C4-2B (cell line): ENCODE results near the gene RGS19.

Experiments used
- H3K27ac ChIP-seq: fragments of 450-650 bp; 2 replicates; pipeline ENCODE4 v1.5.1; 2017
- ZFX ChIP-seq: fragments of 450-650 bp; IDR thresholded peaks from 2 replicates; pipeline ENCODE4 v1.6.1; 2017
- TF ChIP-seq, protein P1 (sequence below): fragments of 450-650 bp; conservative IDR thresholded peaks from 2 replicates; pipeline ENCODE4 v1.5.1; 2017; ENCODE audit warnings: mild to moderate bottlenecking

Gene RGS19

DNA sequence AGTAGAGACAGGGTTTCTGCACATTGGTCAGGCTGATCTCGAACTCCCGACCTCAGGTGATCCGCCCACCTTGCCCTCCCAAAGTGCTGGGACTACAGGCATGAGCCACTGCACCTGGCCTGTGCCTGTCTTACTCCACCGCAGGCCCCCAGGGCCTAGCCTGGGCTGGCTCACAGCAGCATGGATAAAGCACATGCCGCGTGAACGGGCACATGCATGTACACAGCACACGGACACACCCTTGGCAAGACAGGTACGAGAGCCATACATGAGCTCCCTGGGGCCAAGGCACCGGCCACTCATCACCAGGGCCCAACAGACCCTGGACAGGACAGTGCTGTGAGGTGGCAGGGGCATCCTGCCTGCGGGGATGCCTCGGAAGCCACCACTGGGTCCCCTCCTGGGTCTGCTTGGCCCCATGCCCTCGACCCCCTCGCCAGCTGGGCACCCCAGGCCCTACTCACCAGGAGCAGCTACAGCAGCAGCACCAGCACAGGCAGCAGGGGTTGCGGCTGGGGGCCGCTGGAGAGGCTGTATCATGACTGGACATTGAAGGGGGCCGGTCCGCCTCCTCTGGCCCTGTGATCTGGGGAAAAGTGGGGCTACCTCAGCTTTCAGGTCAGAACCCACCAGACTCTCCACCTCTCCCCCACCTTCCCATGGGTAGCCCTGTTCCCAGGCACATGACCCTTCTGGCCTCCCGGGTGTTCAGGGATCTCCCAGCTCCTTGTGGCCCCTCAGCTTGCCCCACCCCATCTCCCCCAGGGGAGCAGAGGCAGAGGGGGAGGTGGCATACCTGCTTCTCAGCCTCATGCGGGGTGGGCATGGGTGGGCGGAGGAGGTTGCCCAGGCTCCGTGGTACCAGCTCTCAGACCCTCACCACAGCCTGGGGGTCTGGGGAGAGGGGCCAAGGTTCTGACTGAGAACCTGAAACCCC is 3.0 kb downstream of the RGS19 start:
- TF ChIP-seq, protein P1, sequence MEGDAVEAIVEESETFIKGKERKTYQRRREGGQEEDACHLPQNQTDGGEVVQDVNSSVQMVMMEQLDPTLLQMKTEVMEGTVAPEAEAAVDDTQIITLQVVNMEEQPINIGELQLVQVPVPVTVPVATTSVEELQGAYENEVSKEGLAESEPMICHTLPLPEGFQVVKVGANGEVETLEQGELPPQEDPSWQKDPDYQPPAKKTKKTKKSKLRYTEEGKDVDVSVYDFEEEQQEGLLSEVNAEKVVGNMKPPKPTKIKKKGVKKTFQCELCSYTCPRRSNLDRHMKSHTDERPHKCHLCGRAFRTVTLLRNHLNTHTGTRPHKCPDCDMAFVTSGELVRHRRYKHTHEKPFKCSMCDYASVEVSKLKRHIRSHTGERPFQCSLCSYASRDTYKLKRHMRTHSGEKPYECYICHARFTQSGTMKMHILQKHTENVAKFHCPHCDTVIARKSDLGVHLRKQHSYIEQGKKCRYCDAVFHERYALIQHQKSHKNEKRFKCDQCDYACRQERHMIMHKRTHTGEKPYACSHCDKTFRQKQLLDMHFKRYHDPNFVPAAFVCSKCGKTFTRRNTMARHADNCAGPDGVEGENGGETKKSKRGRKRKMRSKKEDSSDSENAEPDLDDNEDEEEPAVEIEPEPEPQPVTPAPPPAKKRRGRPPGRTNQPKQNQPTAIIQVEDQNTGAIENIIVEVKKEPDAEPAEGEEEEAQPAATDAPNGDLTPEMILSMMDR: no peak
- TF ChIP-seq ZFX: no peak
- H3K27ac ChIP-seq: no peak overlapping the region

GRCh38 chr20:64075556-64075955 is 3.8 kb downstream of the RGS19 start:
- H3K27ac ChIP-seq: no peak overlapping the region
- TF ChIP-seq, protein P1: no peak
- TF ChIP-seq ZFX: no peak

DNA sequence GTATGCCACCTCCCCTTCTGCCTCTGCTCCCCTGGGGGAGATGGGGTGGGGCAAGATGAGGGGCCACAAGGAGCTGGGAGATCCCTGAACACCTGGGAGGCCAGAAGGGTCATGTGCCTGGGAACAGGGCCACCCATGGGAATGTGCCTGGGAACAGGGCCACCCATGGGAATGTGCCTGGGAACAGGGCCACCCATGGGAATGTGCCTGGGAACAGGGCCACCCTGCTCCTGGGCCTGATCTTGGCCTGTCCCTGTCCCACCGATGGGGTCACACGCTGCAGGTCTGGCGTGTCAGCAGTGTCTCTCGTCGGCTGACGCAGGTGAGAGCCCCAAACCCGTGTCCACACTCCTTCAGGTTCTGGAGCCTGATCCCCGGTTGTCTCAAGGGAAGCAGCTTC is 4.4 kb downstream of the RGS19 start:
- no peak overlapping the region for H3K27ac ChIP-seq
- TF ChIP-seq, protein P1: no peak
- TF ChIP-seq ZFX: no peak

- TF ChIP-seq, protein P1: no peak
- no peak for TF ChIP-seq ZFX
These were observed 5.0 kb downstream of the RGS19 start for GRCh38 chr20:64074184-64074789.

DNA sequence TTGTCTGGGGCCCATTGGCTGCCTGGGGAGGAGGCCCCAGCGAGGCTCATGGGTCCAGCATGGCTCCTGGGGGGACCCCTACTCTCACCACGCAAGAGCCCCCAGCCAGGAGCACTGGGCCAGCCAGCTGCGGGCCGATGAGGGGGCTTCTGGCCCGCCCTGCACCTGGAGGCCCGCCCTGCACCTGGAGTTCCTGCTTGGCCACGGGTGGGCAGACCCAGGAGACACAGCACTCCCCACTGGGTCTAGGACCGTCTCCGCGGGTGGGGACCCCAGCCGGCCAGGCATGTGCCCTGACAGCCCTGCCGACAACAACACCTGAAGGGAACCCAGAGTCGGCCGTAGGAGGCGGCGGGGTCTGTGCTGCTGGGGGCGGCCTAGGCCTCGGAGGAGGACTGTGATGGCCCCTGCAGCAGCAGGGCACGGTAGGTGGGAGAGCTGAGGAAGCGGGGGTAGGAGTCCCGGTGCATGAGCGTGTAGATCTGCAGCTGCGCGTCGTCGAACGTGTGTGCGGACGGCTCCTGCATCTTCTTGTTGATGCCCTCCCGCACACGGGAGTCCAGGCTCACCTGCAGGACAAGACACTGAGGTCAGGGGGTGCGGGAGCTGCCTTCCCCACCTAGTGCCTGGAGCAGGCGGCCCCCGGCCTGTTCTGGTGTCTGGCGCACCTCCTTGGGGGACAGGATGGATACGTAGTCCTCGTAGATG is 5.7 kb downstream of the RGS19 start:
- TF ChIP-seq, protein P1: no peak
- TF ChIP-seq ZFX: no peak
- H3K27ac ChIP-seq: no peak overlapping the region

More at GRCh38 chr20:64074184-64074789, 5.0 kb downstream of the RGS19 start:
- H3K27ac ChIP-seq: no peak overlapping the region

- TF ChIP-seq, protein P1: no peak
- no peak overlapping the region for H3K27ac ChIP-seq
These were observed 6.7 kb downstream of the RGS19 start for GRCh38 chr20:64072498-64073063.
